ENCODE measurements around the gene C4B.
"Not testable (repeated sequence)": the region's sequence is repeated elsewhere in the genome, so short reads cannot be mapped to it uniquely, and the experiment has no call there.

GRCh38 chr6:32004864-32005537 lies 9.6 kb upstream of the C4B start:
- TF ChIP-seq CTCF, POLR2A (IDR thresholded peaks at IDR 0.05): not testable (repeated sequence)
